ENCODE results near the gene KIF13A. TPM values are rescaled to one million over a fixed set of nuclear protein-coding genes. Genes with fewer than 3 reads are reported as not detected.
"Not testable (repeated sequence)": the region's sequence is repeated elsewhere in the genome, so short reads cannot be mapped to it uniquely, and the experiment has no call there.

Gene KIF13A
- total RNA-seq, 2 donors from 2014 or later = 40.5 to 47.0 TPM

GRCh38 chr6:17914651-17915050 lies 72.8 kb downstream of the KIF13A start:
- intact Hi-C loops (cut with DNase I, micrococcal nuclease) = no loop called here
- DNase-seq (no peak), ATAC-seq (no peak)

GRCh38 chr6:17912521-17912920 lies 74.9 kb downstream of the KIF13A start:
- ATAC-seq = no peak
- DNase-seq = no peak
- intact Hi-C loops (cut with DNase I, micrococcal nuclease) = no loop called here

- DNase-seq; intact Hi-C loops (cut with DNase I, micrococcal nuclease); ATAC-seq: not testable (repeated sequence)
These were observed 75.8 kb downstream of the KIF13A start for GRCh38 chr6:17911656-17912055.

- ATAC-seq = no peak
- DNase-seq = no peak
- intact Hi-C loops (cut with DNase I, micrococcal nuclease) = no loop called here
These were observed 77.2 kb downstream of the KIF13A start for GRCh38 chr6:17910189-17910588.

- no peak for DNase-seq
- no peak for ATAC-seq
- intact Hi-C loops (cut with DNase I, micrococcal nuclease) = no loop called here
These were observed 78.6 kb downstream of the KIF13A start for GRCh38 chr6:17908831-17909230.

GRCh38 chr6:17907406-17908229 lies 79.8 kb downstream of the KIF13A start:
- intact Hi-C loops (cut with DNase I, micrococcal nuclease) = no loop called here
- peak; percentile 48 for ATAC-seq
- peak; percentile 25 to 49 for DNase-seq

GRCh38 chr6:17905611-17906592 lies 81.5 kb downstream of the KIF13A start:
- intact Hi-C loops (cut with DNase I, micrococcal nuclease) = no loop called here
- ATAC-seq (no peak), DNase-seq (no peak)

GRCh38 chr6:17904491-17905120 lies 82.8 kb downstream of the KIF13A start:
- ATAC-seq (no peak), DNase-seq (no peak)
- intact Hi-C loops (cut with DNase I, micrococcal nuclease) = no loop called here

- no peak for DNase-seq
- ATAC-seq = no peak
- intact Hi-C loops (cut with DNase I, micrococcal nuclease) = no loop called here
These were observed 84.5 kb downstream of the KIF13A start for GRCh38 chr6:17902974-17903373.

- DNase-seq (no peak), ATAC-seq (no peak)
- intact Hi-C loops (cut with DNase I, micrococcal nuclease) = no loop called here
These were observed 85.9 kb downstream of the KIF13A start for GRCh38 chr6:17901493-17901892.

GRCh38 chr6:17900011-17900410 lies 87.4 kb downstream of the KIF13A start:
- ATAC-seq = peak; percentile 30

GRCh38 chr6:17899491-17899890 lies 87.9 kb downstream of the KIF13A start:
- DNase-seq = no peak
- intact Hi-C loops (cut with DNase I, micrococcal nuclease) = no loop called here
- no peak for ATAC-seq

More at GRCh38 chr6:17900011-17900410, 87.4 kb downstream of the KIF13A start:
- no peak for DNase-seq
- intact Hi-C loops (cut with DNase I, micrococcal nuclease) = no loop called here

- ATAC-seq (no peak), DNase-seq (no peak)
- intact Hi-C loops (cut with DNase I, micrococcal nuclease) = no loop called here
These were observed 89.8 kb downstream of the KIF13A start for GRCh38 chr6:17897681-17898080.

GRCh38 chr6:17894905-17895304 lies 92.5 kb downstream of the KIF13A start:
- ATAC-seq (no peak), DNase-seq (no peak)
- intact Hi-C loops (cut with DNase I, micrococcal nuclease) = no loop called here

GRCh38 chr6:17894191-17894590 lies 93.2 kb downstream of the KIF13A start:
- intact Hi-C loops (cut with DNase I, micrococcal nuclease) = no loop called here
- no peak for DNase-seq
- no peak for ATAC-seq

GRCh38 chr6:17892097-17892686 lies 95.2 kb downstream of the KIF13A start:
- DNase-seq (no peak), ATAC-seq (no peak)
- intact Hi-C loops (cut with DNase I, micrococcal nuclease) = no loop called here

GRCh38 chr6:17890309-17890708 lies 97.1 kb downstream of the KIF13A start:
- no peak for ATAC-seq
- intact Hi-C loops (cut with DNase I, micrococcal nuclease) = no loop called here
- no peak for DNase-seq

GRCh38 chr6:17889777-17890176 lies 97.7 kb downstream of the KIF13A start:
- intact Hi-C loops (cut with DNase I, micrococcal nuclease); ATAC-seq; DNase-seq: not testable (repeated sequence)

GRCh38 chr6:17886891-17887290 lies 100.5 kb downstream of the KIF13A start:
- ATAC-seq = no peak
- intact Hi-C loops (cut with DNase I, micrococcal nuclease) = no loop called here
- DNase-seq = no peak

All from left colon (tissue), 2 donors.